RPMI8226 (cell line): ENCODE measurements around the gene ENPEP.

ENCODE experiments used
- DNase-seq: peaks from one replicate; pipeline ENCODE4 v3.0.0-alpha.2; 2015

ENPEP gene

GRCh38 chr4:110610940-110611831, 135.2 kb downstream of the ENPEP start:
- DNase-seq = no peak

- no peak for DNase-seq
Measured at GRCh38 chr4:110611968-110612447, 136.1 kb downstream of the ENPEP start.

GRCh38 chr4:110612631-110613269, 136.8 kb downstream of the ENPEP start:
- DNase-seq = no peak

- no peak for DNase-seq
Measured at GRCh38 chr4:110613745-110614144, 137.8 kb downstream of the ENPEP start.

- DNase-seq = no peak
Measured at GRCh38 chr4:110614173-110614963, 138.4 kb downstream of the ENPEP start.
